PFSK-1 (cell line): ENCODE measurements around the gene IGSF23.

Experiments used
- POLR2AphosphoS5 ChIP-seq: IDR thresholded peaks from 2 replicates; pipeline ENCODE4 v1.6.1; 2012; ENCODE audit warnings: low read depth, mild to moderate bottlenecking, control low read depth, low read length, moderate library complexity
- SIN3A ChIP-seq: IDR thresholded peaks from 2 replicates; pipeline ENCODE4 v1.6.1; 2012; ENCODE audit warnings: mild to moderate bottlenecking, low read length, moderate library complexity, borderline replicate concordance; ENCODE audit not compliant: insufficient read depth
- TAF1 ChIP-seq: IDR thresholded peaks from 2 replicates; pipeline ENCODE4 v1.6.1; 2012; ENCODE audit warnings: low read length, control low read depth, borderline replicate concordance; ENCODE audit not compliant: insufficient read depth

DNA sequence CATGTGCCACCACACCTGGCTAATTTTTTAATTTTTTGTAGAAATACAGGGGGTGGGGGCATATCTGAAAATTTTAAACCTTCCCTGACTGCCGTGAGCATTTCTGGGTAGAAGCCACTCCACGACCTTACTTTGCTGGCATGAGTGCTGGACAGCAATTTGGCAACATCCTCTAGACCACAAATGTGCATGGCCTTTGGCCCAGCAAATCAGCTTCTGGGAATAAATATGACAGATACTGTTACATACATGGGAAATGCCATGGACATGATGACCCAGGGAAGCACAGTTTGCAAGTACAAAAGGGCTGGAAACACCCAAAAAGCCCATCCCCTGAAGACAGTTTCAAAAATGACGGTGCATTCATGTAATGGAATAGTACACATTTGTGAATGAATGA is 27.2 kb downstream of the IGSF23 start:
- no peak for TF ChIP-seq POLR2AphosphoS5
- TF ChIP-seq TAF1: no peak
- no peak for TF ChIP-seq SIN3A
